Aorta (tissue), 5 donors: ENCODE data around the gene PRKCZ. TPM values are rescaled to one million over a fixed set of nuclear protein-coding genes. Genes with fewer than 3 reads are reported as not detected.

Experiments
- ATAC-seq: fragments of 200-7000 bp; cut with Tn5 transposase; one replicate; pipeline ENCODE4 v1.9.1; 2022; ENCODE audit warnings: moderate library complexity; ENCODE audit not compliant: low FRiP score
- DNase-seq, 2 donors: peaks; one replicate each; pipeline ENCODE4 v3.0.0-alpha.2; 2020
- H3K27ac ChIP-seq, 2 donors: one replicate each; pipeline ENCODE4 v1.5.1; 2013; ENCODE audit warnings: low read length in 2 of 2, mild to moderate bottlenecking in 2 of 2, moderate library complexity in 2 of 2, control low read depth in 1 of 2, inconsistent platforms in 1 of 2, low read depth in 1 of 2
- H3K27me3 ChIP-seq, 2 donors: one replicate each; pipeline ENCODE4 v1.6.1; 2013; ENCODE audit warnings: control low read depth in 1 of 2, low read length in 1 of 2, mild to moderate bottlenecking in 1 of 2, moderate library complexity in 1 of 2; ENCODE audit not compliant: insufficient read depth in 2 of 2, control insufficient read depth in 1 of 2
- H3K36me3 ChIP-seq, 2 donors: one replicate each; pipeline ENCODE4 v1.6.1; 2013; ENCODE audit warnings: control low read depth in 1 of 2, low read length in 1 of 2, mild to moderate bottlenecking in 1 of 2; ENCODE audit not compliant: insufficient read depth in 2 of 2, control insufficient read depth in 1 of 2
- H3K4me1 ChIP-seq, 2 donors: one replicate each; pipeline ENCODE4 v1.6.1; 2013; ENCODE audit warnings: low read length in 2 of 2, control low read depth in 1 of 2, mild to moderate bottlenecking in 1 of 2, moderate library complexity in 1 of 2; ENCODE audit not compliant: insufficient read depth in 2 of 2, control insufficient read depth in 1 of 2
- H3K4me3 ChIP-seq, 2 donors: one replicate each; pipeline ENCODE4 v1.5.1; 2013; ENCODE audit warnings: low read length in 2 of 2, control low read depth in 1 of 2, mild to moderate bottlenecking in 1 of 2
- H3K9me3 ChIP-seq: one replicate; pipeline ENCODE4 v1.6.1; 2013; ENCODE audit warnings: mild to moderate bottlenecking, low read length; ENCODE audit not compliant: control insufficient read depth
- WGBS, 2 donors: extraction: QIAGEN DNeasy Blood & Tissue Kit; methylation state at CpG; one replicate each; pipeline ENCODE4 v1.1.7; 2013; 5-methylcytosine and 5-hydroxymethylcytosine counted together
- intact Hi-C, 2 donors: fragments of 100-400 bp; cut with DNase I; formaldehyde crosslinking; loops; one replicate each; pipeline versions ENCODE4 v1.14.2 to v1.15.0; 2022
- polyA plus RNA-seq, 2 donors: library from polyadenylated mRNA; stranded (reverse); fragments of 200-250 nt; gene quantifications; one replicate each; pipeline ENCODE4 v1.2.3, GENCODE V29; 2013
- total RNA-seq, 2 donors: library from RNA; stranded (reverse); fragmentation: NEBNext Ultra II Directional; extraction: Animal tissue kit (Norgen Biotek cat#: 25700); gene quantifications; one replicate each; pipeline ENCODE4 v1.2.1, GENCODE V29; 2021
- donor health status: healthy with polysubstance abuse.
- donor health status: Bipolar disorder and iron deficiency.
- donor health status: DM: no; HTN: no; CAD: no.
- donor health status: DM: no; HTN: no; CAD: no.
- donor health status: DM: yes; HTN: yes; CAD: no.

PRKCZ gene
- total and polyA plus RNA-seq, 4 donors: 1.5 to 23.2 (median 4.2) TPM

GRCh38 chr1:2014741-2015735 is 35.2 kb upstream of the PRKCZ start:
- intact Hi-C loops: no loop called here
- Histone ChIP-seq H3K4me1 (no peaks in the 10 kb centered on the region), H3K4me3 (no peak overlapping the region), H3K27ac (no peak overlapping the region), H3K9me3 (no peaks in the 10 kb centered on the region), H3K27me3 (no peaks in the 10 kb centered on the region), H3K36me3 (no peaks in the 10 kb centered on the region)
- DNase-seq (no peak), ATAC-seq (no peak)
- 67 to 69% methylated on average over 34 of the region's 34 CpGs for WGBS, 2 donors

GRCh38 chr1:2016123-2016522 is 34.1 kb upstream of the PRKCZ start:
- DNase-seq (no peak), ATAC-seq (no peak)
- no peaks in the 10 kb centered on the region for H3K4me1 ChIP-seq
- intact Hi-C loops: no loop called here
- H3K4me3 ChIP-seq: no peak overlapping the region
- H3K9me3 ChIP-seq: no peaks in the 10 kb centered on the region
- H3K27me3 ChIP-seq: peaks cover 0 to 2% of the 10 kb centered on the region in 2 donors
- H3K36me3 ChIP-seq: no peaks in the 10 kb centered on the region
- 67 to 75% methylated on average over 9 of the region's 9 CpGs for WGBS, 2 donors
- no peak overlapping the region for H3K27ac ChIP-seq

DNA sequence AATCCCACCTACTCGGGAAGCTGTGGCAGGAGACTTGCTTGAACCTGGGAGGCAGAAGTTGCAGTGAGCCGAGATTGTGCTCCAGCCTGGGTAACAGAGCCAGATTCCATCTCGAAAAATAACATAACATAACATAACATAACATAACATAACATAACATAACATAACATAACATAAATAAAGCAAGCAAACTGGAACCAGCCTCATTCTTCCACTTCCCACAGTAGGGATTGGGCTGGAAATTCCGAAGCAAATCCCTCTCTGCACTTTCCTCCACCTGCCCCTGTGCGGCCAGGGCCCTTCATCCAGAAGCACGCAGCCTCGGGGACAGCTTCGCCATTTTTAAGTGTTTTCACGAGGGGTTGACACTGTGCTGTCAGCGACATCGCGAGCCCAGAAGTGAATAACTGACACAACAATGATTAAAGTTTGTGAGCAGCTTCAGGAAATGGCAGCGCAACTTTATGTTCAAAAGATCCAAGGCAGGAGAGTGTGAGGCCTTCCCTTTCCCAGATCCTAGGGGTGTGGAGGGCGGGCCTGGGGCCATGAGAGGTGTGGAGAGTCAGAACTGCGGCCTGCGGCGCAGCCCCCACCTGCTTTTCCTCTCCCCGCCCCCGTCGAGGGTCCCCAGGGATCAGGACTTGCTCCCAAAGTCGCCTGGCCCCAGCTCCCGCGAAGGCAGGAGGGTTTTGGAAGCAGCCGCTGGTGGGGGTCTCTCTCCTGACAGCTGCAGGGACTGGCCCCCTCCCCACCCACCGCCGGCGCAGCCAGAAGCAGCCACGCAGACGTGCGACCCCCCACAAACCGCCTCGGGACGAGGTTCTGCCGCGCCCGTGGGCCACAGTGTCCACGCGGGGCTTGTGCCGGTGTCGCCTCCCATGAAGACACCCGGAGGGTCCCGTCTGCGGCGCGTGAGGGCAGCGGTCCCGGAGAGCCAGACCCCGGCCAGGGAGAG is 31.7 kb upstream of the PRKCZ start:
- intact Hi-C loops: no loop called here
- Histone ChIP-seq H3K27ac (no peak overlapping the region), H3K36me3 (no peaks in the 10 kb centered on the region), H3K4me1 (no peaks in the 10 kb centered on the region), H3K9me3 (no peaks in the 10 kb centered on the region), H3K4me3 (no peak overlapping the region), H3K27me3 (peaks cover 0 to 2% of the 10 kb centered on the region in 2 donors)
- 8 to 12% methylated on average over 23 to 48 of the region's 48 CpGs for WGBS, 2 donors
- DNase-seq (no peak), ATAC-seq (no peak)

- intact Hi-C loops: no loop called here
- ATAC-seq (no peak), DNase-seq (no peak)
- 1% methylated on average over 50 of the region's 60 CpGs; no CpG with 5 or more reads in 1 of the 2 donors for WGBS, 2 donors
- H3K4me1 ChIP-seq: no peaks in the 10 kb centered on the region
- H3K27me3 ChIP-seq: peaks cover 0 to 2% of the 10 kb centered on the region in 2 donors
- H3K9me3 ChIP-seq: no peaks in the 10 kb centered on the region
- H3K36me3 ChIP-seq: no peaks in the 10 kb centered on the region
- no peak within 1 kb of the TSS for H3K27ac ChIP-seq
- H3K4me3 ChIP-seq: no peak within 1 kb of the TSS
Measured at GRCh38 chr1:2019172-2019543, 31.1 kb upstream of the PRKCZ start, which contains the start of gene GABRD. Gene GABRD, plus strand, starts transcription at chr1:2019345. Its CDS starts 79 bp downstream, at chr1:2019424.

DNA sequence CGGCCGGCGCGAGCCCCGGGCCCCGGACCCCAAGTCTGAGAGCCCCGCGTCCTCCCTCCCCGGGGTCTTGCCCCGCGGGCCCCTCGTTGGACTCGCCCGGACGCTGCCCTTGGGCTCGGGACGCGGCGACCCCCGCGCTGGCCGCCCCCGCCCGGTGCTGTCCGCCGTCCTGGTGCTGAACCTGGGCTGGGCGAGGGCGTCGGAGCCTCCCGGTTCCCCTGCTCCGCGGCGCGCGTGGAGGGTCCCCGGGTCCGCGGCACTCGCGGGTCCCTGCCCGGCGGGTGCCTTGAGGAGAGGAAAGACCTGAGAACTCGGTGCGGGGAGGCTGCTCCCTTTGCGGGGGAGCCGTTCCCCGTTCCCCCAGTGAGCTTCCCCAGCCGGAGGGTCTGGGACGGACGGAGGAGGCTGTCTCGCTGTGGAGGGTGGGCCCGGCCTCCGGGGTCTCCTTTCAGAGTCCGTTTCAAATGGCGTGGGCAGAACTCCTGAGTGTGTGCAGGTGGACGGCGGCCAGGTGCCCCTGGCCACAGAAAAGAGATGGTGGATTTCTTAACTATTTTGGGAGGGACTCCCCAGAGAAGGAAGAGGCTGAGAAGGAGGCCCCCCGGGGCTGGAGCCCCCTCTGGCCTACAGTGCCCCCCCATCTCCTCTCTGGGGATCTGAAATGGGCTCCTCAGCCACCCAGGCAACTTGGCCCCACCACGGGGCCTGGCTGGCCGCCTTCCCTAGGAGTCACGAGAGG is 30.5 kb upstream of the PRKCZ start:
- H3K27ac ChIP-seq: no peak overlapping the region
- no peak overlapping the region for H3K4me3 ChIP-seq
- no peaks in the 10 kb centered on the region for H3K36me3 ChIP-seq
- ATAC-seq (no peak), DNase-seq (no peak)
- WGBS, 2 donors: 11 to 18% methylated on average over 34 to 61 of the region's 61 CpGs
- H3K27me3 ChIP-seq: peaks cover 0 to 2% of the 10 kb centered on the region in 2 donors
- intact Hi-C loops: no loop called here
- H3K4me1 ChIP-seq: no peaks in the 10 kb centered on the region
- no peaks in the 10 kb centered on the region for H3K9me3 ChIP-seq

DNA sequence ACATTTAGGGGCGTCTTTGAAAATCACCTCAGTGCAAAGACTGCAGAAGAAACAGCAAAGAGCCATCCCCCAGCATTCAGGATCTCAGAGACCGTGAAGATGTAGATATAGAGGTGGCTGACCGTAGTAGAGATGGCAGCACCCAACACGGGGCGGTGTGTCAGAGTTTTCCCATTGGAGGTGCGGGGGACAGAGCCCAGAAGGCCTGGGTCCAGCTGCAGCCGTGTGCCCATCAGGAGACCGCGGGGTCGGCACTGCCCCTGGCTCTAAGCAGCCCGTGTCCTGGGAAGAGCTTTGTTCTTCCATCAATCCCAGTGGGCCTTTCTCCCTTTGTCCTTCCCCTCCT is 29.9 kb upstream of the PRKCZ start:
- WGBS, 2 donors: 78 to 81% methylated on average over 11 of the region's 11 CpGs
- H3K27me3 ChIP-seq: peaks cover 0 to 2% of the 10 kb centered on the region in 2 donors
- H3K36me3 ChIP-seq: no peaks in the 10 kb centered on the region
- H3K4me3 ChIP-seq: no peak overlapping the region
- intact Hi-C loops: no loop called here
- H3K9me3 ChIP-seq: no peaks in the 10 kb centered on the region
- DNase-seq (no peak), ATAC-seq (no peak)
- H3K4me1 ChIP-seq: no peaks in the 10 kb centered on the region
- H3K27ac ChIP-seq: no peak overlapping the region

- ATAC-seq (no peak), DNase-seq (no peak)
- Histone ChIP-seq H3K27ac (no peak overlapping the region), H3K36me3 (no peaks in the 10 kb centered on the region), H3K4me3 (no peak overlapping the region), H3K4me1 (no peaks in the 10 kb centered on the region), H3K9me3 (no peaks in the 10 kb centered on the region), H3K27me3 (peaks cover 0 to 2% of the 10 kb centered on the region in 2 donors)
- intact Hi-C loops: no loop called here
- 76 to 85% methylated on average over 23 to 25 of the region's 25 CpGs for WGBS, 2 donors
Measured at GRCh38 chr1:2021550-2021949, 28.7 kb upstream of the PRKCZ start.

DNA sequence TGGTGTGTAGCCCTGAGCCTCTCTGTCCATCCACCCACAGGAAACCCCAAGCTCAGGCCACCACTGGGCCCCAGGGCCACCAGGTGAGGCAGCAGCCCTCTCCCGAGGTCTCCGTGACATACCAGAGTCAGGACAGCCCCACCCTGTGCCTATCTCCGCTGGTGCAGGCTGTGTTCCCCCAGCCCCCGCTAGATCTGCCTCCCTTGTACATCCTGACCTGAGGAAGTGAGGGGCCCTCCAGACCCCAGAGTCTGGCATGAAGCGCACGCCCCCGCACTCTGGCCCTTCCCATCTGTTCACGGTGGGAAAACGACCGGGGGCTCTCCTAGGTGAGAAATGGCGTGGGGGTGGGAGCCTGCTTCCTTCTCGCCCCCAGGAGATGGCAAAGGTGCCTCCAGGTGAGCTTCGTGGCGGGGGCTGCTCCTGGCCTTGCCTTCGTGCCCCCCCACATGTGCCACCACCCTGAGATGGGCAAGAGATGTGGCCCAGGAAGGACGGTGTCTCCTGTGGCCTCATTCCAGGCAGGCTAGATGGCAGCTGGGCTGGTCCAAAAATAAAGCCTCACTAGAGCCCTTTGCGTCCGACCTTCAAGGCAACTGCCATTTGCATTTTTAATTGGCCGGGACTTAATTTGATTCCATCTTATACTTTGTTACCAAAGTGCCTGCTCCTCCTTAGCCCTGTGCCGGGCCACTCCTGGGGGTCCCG is 28.0 kb upstream of the PRKCZ start:
- Histone ChIP-seq H3K4me3 (no peak overlapping the region), H3K9me3 (no peaks in the 10 kb centered on the region), H3K36me3 (no peaks in the 10 kb centered on the region), H3K27me3 (peaks cover 0 to 2% of the 10 kb centered on the region in 2 donors), H3K4me1 (no peaks in the 10 kb centered on the region), H3K27ac (no peak overlapping the region)
- intact Hi-C loops: no loop called here
- ATAC-seq (no peak), DNase-seq (no peak)
- WGBS, 2 donors: 62 to 66% methylated on average over 21 of the region's 21 CpGs
